ENCODE results near the gene AHRR. TPM values are rescaled to one million over a fixed set of nuclear protein-coding genes. Genes with fewer than 3 reads are reported as not detected.
A peak's percentile ranks its signal among the peaks of the same experiment; 100 is the strongest.
"Not testable (repeated sequence)": the region's sequence is repeated elsewhere in the genome, so short reads cannot be mapped to it uniquely, and the experiment has no call there.

Gene AHRR
- total RNA-seq, 1 experiment from 2014 or later = 2.6 TPM

DNA sequence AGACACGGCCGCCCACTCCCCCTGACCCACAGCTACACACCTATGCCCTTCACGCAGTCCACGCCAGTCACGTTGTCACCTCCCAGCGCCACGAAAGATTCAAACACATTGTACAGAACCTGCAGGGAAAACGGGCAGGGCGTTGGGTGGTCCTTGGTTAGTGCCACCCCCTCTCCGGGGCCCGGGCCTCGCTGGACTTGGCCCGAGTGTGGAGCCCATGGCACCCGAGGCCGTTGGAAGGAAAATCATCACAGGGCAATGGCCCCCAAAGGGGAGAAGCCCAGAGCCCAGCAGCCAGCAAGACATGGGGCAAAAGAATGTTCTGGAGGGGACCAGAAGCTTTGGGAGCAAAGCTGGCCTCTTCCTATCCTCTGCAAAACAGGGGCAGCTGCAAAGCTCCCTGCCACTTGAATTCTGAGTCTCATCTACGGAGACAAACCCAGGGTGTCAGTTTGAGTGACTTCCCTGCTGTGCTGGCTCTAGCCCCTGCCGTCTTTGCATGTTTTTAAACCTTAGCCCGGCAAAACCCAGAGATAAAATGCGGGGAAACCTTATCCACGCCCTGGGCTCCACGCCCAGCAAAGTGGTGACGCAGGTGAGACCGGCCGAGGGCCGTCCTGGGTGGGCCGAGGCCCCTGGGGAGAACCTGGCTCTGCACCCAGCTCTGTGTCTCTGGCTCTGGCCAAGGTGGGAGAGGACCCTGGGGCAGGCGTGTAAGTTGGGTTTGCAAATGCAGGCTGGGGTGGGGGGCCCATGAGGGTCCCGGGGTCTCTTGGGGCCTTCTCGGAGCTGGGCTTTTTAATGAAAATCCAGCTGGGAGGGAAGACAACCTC is 163.8 kb downstream of the AHRR start:
- H3K4me2 ChIP-seq (ENCODE audit: low read depth, low read length, poor library complexity, severe bottlenecking) = peak overlapping the region; percentile 49

DNA sequence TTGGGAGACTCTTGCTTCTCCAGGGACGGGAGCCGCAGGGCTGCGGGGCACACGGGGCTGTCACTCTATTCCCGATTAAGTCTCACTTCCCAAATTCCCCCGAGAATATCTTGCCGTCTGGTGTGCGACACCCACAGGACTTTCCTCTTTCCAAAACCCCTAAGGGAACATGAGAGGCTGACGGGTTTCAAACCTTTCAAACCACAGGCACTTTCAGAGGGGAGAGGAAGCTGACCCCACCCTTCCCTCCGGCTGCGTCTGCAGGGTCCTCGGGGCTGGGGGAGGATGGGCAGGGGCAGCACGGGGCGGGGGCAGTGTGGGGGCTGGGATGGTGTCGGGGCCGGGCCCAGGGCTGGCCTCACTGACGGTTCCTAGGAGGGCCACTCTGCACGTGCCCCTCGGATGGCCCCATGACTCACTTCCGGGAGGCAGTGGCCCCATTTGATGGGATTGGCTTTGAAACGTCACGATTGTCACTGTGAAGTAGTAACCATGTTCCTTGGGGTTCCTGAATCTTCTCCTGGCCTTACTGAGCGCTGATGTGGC is 164.5 kb downstream of the AHRR start:
- no peaks in the 10 kb centered on the region for H3K9me2 ChIP-seq (replicated peaks; ENCODE audit: insufficient read depth, low read length)
- no peak overlapping the region for H3K27ac ChIP-seq (ENCODE audit: low read length)
- H3K27me3 ChIP-seq (ENCODE audit: low read length) = no peaks in the 10 kb centered on the region
- peaks cover 16% of the 10 kb centered on the region for H3K4me1 ChIP-seq (ENCODE audit: low read length)
- H2AFZ ChIP-seq (ENCODE audit: low read length) = no peak overlapping the region
- peak overlapping the region; percentile 49 for H3K4me2 ChIP-seq (ENCODE audit: low read depth, low read length, poor library complexity, severe bottlenecking)
- H3K9ac ChIP-seq (ENCODE audit: low read length) = 0 out of 2 replicates have a peak overlapping the region, but pooled peaks have one; percentile 9
- DNase-seq = peak; percentile 54
- 0 out of 2 replicates have a peak overlapping the region, but pooled peaks have one; percentile 15 for H3K4me3 ChIP-seq (ENCODE audit: low read length)
- no peaks in the 10 kb centered on the region for H3K79me2 ChIP-seq (ENCODE audit: low read length)
- H4K20me1 ChIP-seq (ENCODE audit: insufficient read depth, low read depth, low read length) = no peaks in the 10 kb centered on the region
- no peaks in the 10 kb centered on the region for H3K36me3 ChIP-seq (ENCODE audit: insufficient read depth, low read length)
- H3K9me3 ChIP-seq (ENCODE audit: low read length) = no peaks in the 10 kb centered on the region

More for the DNA sequence above, 163.8 kb downstream of the AHRR start:
- Histone ChIP-seq H3K9me2 (replicated peaks; ENCODE audit: insufficient read depth, low read length) (no peaks in the 10 kb centered on the region), H3K9ac (ENCODE audit: low read length) (0 out of 2 replicates have a peak overlapping the region, but pooled peaks have one; percentile 9), H2AFZ (ENCODE audit: low read length) (no peak overlapping the region), H3K4me3 (ENCODE audit: low read length) (0 out of 2 replicates have a peak overlapping the region, but pooled peaks have one; percentile 15), H3K9me3 (ENCODE audit: low read length) (no peaks in the 10 kb centered on the region), H3K4me1 (ENCODE audit: low read length) (peaks cover 16% of the 10 kb centered on the region), H4K20me1 (ENCODE audit: insufficient read depth, low read depth, low read length) (no peaks in the 10 kb centered on the region), H3K27ac (ENCODE audit: low read length) (no peak overlapping the region), H3K27me3 (ENCODE audit: low read length) (no peaks in the 10 kb centered on the region), H3K36me3 (ENCODE audit: insufficient read depth, low read length) (no peaks in the 10 kb centered on the region), H3K79me2 (ENCODE audit: low read length) (no peaks in the 10 kb centered on the region)
- DNase-seq = no peak

DNA sequence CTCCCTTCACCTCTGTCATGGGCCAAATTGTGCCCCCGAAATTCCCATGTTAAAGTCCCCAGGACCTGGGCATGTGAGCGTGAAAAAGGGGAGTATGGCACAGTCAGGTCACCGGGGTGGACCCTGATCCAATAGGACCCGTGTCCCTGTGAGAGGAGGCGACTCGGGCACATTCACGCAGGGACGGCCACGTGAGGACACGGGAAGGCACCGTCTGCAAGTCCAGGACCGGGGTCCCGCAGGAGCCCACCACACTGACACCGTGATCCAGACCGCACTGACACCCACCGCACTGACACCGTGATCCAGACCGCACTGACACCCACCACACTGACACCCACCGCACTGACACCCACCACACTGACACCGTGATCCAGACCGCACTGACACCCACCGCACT is 165.1 kb downstream of the AHRR start:
- H2AFZ ChIP-seq (ENCODE audit: low read length); H3K27me3 ChIP-seq (ENCODE audit: low read length); H4K20me1 ChIP-seq (ENCODE audit: insufficient read depth, low read depth, low read length); H3K27ac ChIP-seq (ENCODE audit: low read length); H3K79me2 ChIP-seq (ENCODE audit: low read length); H3K4me2 ChIP-seq (ENCODE audit: low read depth, low read length, poor library complexity, severe bottlenecking); H3K36me3 ChIP-seq (ENCODE audit: insufficient read depth, low read length); DNase-seq; H3K9me3 ChIP-seq (ENCODE audit: low read length); H3K4me3 ChIP-seq (ENCODE audit: low read length); H3K9me2 ChIP-seq (replicated peaks; ENCODE audit: insufficient read depth, low read length): not testable (repeated sequence)
- Histone ChIP-seq H3K9ac (ENCODE audit: low read length) (0 out of 2 replicates have a peak overlapping the region, but pooled peaks have one; percentile 9), H3K4me1 (ENCODE audit: low read length) (peaks cover 16% of the 10 kb centered on the region)

Other genes with a start within 250 kb of the AHRR start
- not detected in 2 replicates for gene PLEKHG4B, start 229.5 kb upstream of the AHRR start, total RNA-seq (2014; rRNA removed; shearing (Covaris generic); ENCODE audit: low replicate concordance)
- 0.48 TPM in 1 of 2 replicates, not detected in the other for gene LRRC14B, start 130.2 kb upstream of the AHRR start, total RNA-seq (2014; rRNA removed; shearing (Covaris generic); ENCODE audit: low replicate concordance)
- 2.6 and 4.7 TPM in 2 replicates for gene CCDC127, start 103.6 kb upstream of the AHRR start, total RNA-seq (2014; rRNA removed; shearing (Covaris generic); ENCODE audit: low replicate concordance)
- gene SDHA, start 103.4 kb upstream of the AHRR start, total RNA-seq (2014; rRNA removed; shearing (Covaris generic); ENCODE audit: low replicate concordance) = 54.0 and 62.3 TPM in 2 replicates
- gene PDCD6, start 50.1 kb upstream of the AHRR start, total RNA-seq (2014; rRNA removed; shearing (Covaris generic); ENCODE audit: low replicate concordance) = 103 and 133 TPM in 2 replicates
- gene EXOC3, start 121.5 kb downstream of the AHRR start, total RNA-seq (2014; rRNA removed; shearing (Covaris generic); ENCODE audit: low replicate concordance) = 24.4 and 39.8 TPM in 2 replicates
- gene SLC9A3, start 202.7 kb downstream of the AHRR start, total RNA-seq (2014; rRNA removed; shearing (Covaris generic); ENCODE audit: low replicate concordance) = 2.0 and 3.5 TPM in 2 replicates

Measured in Karpas-422 (cell line).